Cardiac muscle cell (in vitro differentiated cells and primary cell): ENCODE data around the gene BRSK2. TPM values are rescaled to one million over a fixed set of nuclear protein-coding genes. Genes with fewer than 3 reads are reported as not detected.

Experiments used
- DNase-seq, 2 donors: peaks; one replicate each; pipeline versions ENCODE4 v3.0.0 to v3.0.0-alpha.2; 2010 to 2017; ENCODE audit warnings: low read depth in 1 of 2, low spot score in 1 of 2
- H3K27ac ChIP-seq: fragments of 200-600 bp; sonication (generic); 2 replicates; pipeline ENCODE4 v1.5.1; 2016
- H3K27me3 ChIP-seq: fragments of 200-600 bp; sonication (generic); 2 replicates; pipeline ENCODE4 v1.6.0; 2016; ENCODE audit warnings: control low read depth
- H3K36me3 ChIP-seq: fragments of 200-600 bp; sonication (generic); 2 replicates; pipeline ENCODE4 v1.5.1; 2016; ENCODE audit warnings: control low read depth
- H3K4me1 ChIP-seq: fragments of 200-600 bp; sonication (generic); 2 replicates; pipeline ENCODE4 v1.8.1; 2017; ENCODE audit warnings: low read depth, mild to moderate bottlenecking, mixed run types
- H3K4me3 ChIP-seq: fragments of 200-600 bp; sonication (generic); 2 replicates; pipeline ENCODE4 v1.5.1; 2016; ENCODE audit warnings: mild to moderate bottlenecking
- H3K9me3 ChIP-seq: fragments of 200-600 bp; sonication (generic); 2 replicates; pipeline ENCODE4 v1.5.1; 2017; ENCODE audit warnings: low read depth, mild to moderate bottlenecking, control low read depth
- polyA plus RNA-seq: library from polyadenylated mRNA; unstranded; fragments of >200 nt; fragmentation: Nextera tagmentation; extraction: Ambion mirVana; gene quantifications from 2 replicates; pipeline ENCODE4 v1.2.1, GENCODE V29; 2016
- total RNA-seq: library from RNA; depleted of rRNA; stranded (reverse); fragments of >200 nt; gene quantifications from 2 replicates; pipeline ENCODE4 v1.2.3, GENCODE V29; 2016
- TF ChIP-seq, protein P1 (sequence below): IDR thresholded peaks from 2 replicates; pipeline ENCODE4 v1.5.1; 2012; ENCODE audit warnings: low read depth, mild to moderate bottlenecking, low read length

The BRSK2 gene
- total and polyA plus RNA-seq, 2 experiments from 2014 or later: 0.69 to 2.7 TPM

DNA sequence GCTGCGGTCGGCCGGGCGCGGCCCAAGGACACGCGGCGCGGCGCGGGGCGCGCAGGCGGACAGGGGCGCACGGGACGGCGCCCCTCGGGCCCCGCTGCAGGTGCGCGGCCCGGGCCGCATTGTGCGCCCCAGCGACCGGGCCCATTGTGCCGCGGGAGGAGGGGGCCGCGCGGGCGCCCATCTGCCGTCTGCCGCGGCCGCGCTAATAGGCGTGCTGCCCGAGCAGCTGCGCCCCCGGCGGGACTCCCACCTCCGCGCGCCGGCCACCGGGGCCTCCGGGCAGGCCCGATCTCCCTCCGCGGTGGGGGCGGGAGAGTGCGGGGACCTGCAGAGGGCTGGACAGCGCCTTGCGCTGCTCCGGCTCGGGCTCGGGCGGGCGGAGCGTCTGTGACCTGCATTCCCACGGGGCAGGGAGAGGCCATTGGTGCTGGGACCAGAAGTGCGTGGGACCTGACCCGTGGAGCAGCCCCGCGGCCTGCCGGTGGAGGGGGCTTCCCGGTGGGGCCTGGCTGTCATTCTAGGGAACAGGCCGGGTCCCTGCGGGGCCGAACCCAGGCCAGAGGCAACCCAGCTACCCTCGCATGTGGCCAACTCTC, 933 bp downstream of the BRSK2 start:
- Histone ChIP-seq H3K36me3 (no peaks in the 10 kb centered on the region), H3K4me3 (no peak overlapping the region), H3K27ac (no peak overlapping the region), H3K4me1 (no peaks in the 10 kb centered on the region), H3K9me3 (no peaks in the 10 kb centered on the region), H3K27me3 (peaks cover 55% of the 10 kb centered on the region)
- TF ChIP-seq, protein P1, sequence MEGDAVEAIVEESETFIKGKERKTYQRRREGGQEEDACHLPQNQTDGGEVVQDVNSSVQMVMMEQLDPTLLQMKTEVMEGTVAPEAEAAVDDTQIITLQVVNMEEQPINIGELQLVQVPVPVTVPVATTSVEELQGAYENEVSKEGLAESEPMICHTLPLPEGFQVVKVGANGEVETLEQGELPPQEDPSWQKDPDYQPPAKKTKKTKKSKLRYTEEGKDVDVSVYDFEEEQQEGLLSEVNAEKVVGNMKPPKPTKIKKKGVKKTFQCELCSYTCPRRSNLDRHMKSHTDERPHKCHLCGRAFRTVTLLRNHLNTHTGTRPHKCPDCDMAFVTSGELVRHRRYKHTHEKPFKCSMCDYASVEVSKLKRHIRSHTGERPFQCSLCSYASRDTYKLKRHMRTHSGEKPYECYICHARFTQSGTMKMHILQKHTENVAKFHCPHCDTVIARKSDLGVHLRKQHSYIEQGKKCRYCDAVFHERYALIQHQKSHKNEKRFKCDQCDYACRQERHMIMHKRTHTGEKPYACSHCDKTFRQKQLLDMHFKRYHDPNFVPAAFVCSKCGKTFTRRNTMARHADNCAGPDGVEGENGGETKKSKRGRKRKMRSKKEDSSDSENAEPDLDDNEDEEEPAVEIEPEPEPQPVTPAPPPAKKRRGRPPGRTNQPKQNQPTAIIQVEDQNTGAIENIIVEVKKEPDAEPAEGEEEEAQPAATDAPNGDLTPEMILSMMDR: no peak
- peak in 1 of 2 donors; percentile 83 for DNase-seq

DNA sequence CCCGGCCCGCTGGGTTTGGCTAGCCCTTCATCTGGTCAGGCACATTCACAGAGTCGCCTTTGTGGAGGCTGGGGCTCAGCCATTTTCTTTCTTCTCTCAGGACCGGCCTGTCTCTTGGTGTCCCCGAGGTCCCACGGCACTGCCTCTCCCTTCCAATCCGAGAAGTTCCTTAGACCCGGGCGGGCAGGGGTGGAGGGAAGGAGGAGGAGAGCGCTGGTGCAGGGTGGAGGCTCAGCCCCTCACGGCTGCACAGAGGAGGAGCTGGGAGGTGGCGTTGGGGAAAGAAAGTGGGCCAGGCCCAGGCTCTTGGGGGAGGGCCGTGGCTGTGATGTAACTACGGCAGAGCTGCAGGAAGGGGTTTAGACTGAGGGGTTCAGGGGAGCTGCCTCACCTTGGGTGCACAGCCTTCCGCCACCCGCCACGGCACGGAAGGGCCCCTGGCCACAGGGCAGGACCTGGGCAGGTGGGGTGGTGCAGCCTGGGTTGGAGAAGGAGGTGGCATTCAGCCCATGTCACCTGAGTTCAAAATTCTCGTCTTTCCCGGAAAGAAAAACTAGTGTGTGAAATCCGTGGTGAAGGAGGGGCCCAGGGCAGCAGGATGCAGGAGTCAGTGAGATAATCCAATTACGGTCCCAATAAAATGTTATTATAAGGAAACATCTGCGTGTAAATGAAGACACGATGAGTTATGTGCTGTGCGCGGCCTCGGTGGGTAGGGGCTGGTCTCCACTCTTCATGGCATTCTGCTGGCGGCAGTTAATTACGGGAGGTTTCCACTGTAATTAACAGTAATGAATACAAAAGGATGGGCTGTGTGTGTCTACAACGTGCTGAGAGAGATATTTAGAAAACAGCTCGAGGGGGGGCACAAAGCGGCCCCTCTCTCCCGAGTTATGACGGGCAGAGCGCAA, 1.7 kb downstream of the BRSK2 start:
- H3K27ac ChIP-seq: no peak overlapping the region
- H3K4me3 ChIP-seq: no peak overlapping the region
- no peaks in the 10 kb centered on the region for H3K36me3 ChIP-seq
- TF ChIP-seq, protein P1: no peak
- peaks cover 55% of the 10 kb centered on the region for H3K27me3 ChIP-seq
- H3K9me3 ChIP-seq: no peaks in the 10 kb centered on the region
- DNase-seq: no peak
- no peaks in the 10 kb centered on the region for H3K4me1 ChIP-seq

DNA sequence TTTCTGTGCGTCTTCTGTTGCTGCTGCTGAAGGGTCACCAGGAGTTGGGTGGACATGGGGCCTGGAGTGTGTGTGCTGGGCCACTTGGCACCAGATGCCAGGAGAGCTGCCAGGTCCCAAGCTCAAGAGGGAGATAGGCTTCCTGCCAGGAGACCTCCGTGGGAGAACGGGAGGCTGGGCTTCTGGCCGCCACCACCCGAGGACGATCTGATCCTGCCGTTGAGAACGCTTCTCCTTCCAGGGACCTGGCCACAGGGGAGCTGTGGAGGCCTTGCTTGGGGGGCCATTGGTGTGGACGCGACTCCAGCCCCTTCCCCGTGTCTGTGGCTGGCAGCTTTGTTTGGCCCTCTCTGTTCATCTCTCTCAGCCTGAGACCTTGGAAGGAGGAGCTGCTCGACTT, 2.4 kb downstream of the BRSK2 start:
- Histone ChIP-seq H3K4me3 (no peak overlapping the region), H3K4me1 (no peaks in the 10 kb centered on the region), H3K27ac (no peak overlapping the region), H3K27me3 (peaks cover 55% of the 10 kb centered on the region), H3K36me3 (no peaks in the 10 kb centered on the region), H3K9me3 (no peaks in the 10 kb centered on the region)
- DNase-seq: no peak
- TF ChIP-seq, protein P1: no peak

DNA sequence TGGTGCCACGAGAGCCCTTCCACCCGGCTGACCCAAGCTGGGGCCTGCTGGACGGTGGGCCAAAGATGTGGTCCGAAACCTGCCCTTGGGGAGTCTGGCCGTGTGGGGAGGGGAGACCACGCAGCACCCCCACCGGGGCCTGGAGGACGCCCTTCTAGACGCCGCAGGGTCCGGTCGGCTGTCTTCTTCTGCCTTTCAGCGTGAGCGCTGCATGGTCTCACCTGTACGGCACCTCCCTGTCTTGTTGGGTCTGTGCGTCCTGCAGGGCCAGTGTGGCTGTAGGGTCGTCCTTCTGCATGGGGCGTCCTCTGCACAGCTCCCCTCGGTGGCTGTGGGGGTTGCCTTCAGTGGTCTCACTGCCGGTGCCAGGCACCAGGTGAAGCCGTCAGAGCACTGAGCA, 2.8 kb downstream of the BRSK2 start:
- Histone ChIP-seq H3K36me3 (no peaks in the 10 kb centered on the region), H3K4me3 (no peak overlapping the region), H3K27me3 (peaks cover 51% of the 10 kb centered on the region), H3K27ac (no peak overlapping the region), H3K9me3 (no peaks in the 10 kb centered on the region), H3K4me1 (no peaks in the 10 kb centered on the region)
- DNase-seq: no peak
- TF ChIP-seq, protein P1: no peak

DNA sequence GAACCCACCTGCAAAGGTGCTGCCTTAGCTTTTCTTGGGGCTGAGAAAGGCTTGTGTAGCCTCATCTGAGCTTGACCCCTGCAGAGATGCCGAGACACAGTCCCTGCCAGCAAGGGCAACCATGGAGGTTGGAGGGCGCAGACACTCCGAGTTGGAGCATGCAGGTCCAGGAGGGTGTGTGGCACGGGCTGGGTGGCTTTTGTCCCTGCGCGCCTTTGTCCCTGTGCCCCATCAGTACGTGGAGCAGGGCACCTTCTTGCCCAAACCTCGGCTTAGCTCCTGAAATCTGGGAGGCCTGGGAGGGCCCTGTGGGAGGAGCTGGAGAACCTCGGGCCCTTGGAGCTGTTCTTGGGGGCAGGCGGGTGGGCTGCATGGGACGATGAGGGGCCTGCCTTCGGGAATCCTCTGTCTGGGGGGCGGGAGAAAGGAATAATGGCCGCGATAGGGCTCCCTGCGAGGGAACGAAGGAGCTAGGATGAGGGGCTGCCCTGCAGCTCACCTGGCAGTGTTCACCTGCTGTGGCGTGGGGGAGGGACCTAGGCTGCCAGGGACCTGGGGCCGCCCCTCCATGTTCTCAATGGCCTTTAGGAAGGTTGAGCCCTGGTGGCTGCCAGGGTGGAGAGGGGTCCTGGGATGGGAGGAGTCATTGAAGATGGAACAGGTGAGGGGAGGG, 3.4 kb downstream of the BRSK2 start:
- H3K4me1 ChIP-seq: no peaks in the 10 kb centered on the region
- H3K9me3 ChIP-seq: no peaks in the 10 kb centered on the region
- H3K36me3 ChIP-seq: no peaks in the 10 kb centered on the region
- peaks cover 45% of the 10 kb centered on the region for H3K27me3 ChIP-seq
- no peak overlapping the region for H3K4me3 ChIP-seq
- no peak for DNase-seq
- H3K27ac ChIP-seq: no peak overlapping the region
- TF ChIP-seq, protein P1: no peak
